Measurements from ENCODE around the gene CTNNA2.

CTNNA2 gene

GRCh38 chr2:80351231-80351630 is 838.4 kb downstream of the CTNNA2 start:
- no peak for TF ChIP-seq ZFX (IDR thresholded peaks at IDR 0.05; ENCODE audit: borderline replicate concordance)
- TF ChIP-seq, protein P1, sequence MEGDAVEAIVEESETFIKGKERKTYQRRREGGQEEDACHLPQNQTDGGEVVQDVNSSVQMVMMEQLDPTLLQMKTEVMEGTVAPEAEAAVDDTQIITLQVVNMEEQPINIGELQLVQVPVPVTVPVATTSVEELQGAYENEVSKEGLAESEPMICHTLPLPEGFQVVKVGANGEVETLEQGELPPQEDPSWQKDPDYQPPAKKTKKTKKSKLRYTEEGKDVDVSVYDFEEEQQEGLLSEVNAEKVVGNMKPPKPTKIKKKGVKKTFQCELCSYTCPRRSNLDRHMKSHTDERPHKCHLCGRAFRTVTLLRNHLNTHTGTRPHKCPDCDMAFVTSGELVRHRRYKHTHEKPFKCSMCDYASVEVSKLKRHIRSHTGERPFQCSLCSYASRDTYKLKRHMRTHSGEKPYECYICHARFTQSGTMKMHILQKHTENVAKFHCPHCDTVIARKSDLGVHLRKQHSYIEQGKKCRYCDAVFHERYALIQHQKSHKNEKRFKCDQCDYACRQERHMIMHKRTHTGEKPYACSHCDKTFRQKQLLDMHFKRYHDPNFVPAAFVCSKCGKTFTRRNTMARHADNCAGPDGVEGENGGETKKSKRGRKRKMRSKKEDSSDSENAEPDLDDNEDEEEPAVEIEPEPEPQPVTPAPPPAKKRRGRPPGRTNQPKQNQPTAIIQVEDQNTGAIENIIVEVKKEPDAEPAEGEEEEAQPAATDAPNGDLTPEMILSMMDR (IDR thresholded peaks at IDR 0.05): no peak
- H3K27ac ChIP-seq: no peak overlapping the region

- no peak overlapping the region for H3K27ac ChIP-seq
- TF ChIP-seq ZFX (IDR thresholded peaks at IDR 0.05; ENCODE audit: borderline replicate concordance): no peak
- TF ChIP-seq, protein P1 (IDR thresholded peaks at IDR 0.05): no peak
These were observed 842.0 kb downstream of the CTNNA2 start for GRCh38 chr2:80354858-80355257.

GRCh38 chr2:80361904-80362303 is 849.1 kb downstream of the CTNNA2 start:
- TF ChIP-seq ZFX (IDR thresholded peaks at IDR 0.05; ENCODE audit: borderline replicate concordance): no peak
- TF ChIP-seq, protein P1 (IDR thresholded peaks at IDR 0.05): no peak
- no peak overlapping the region for H3K27ac ChIP-seq

- no peak overlapping the region for H3K27ac ChIP-seq
- TF ChIP-seq, protein P1 (IDR thresholded peaks at IDR 0.05): no peak
- TF ChIP-seq ZFX (IDR thresholded peaks at IDR 0.05; ENCODE audit: borderline replicate concordance): no peak
These were observed 850.5 kb downstream of the CTNNA2 start for GRCh38 chr2:80363330-80363729.

- TF ChIP-seq, protein P1 (IDR thresholded peaks at IDR 0.05): no peak
- no peak for TF ChIP-seq ZFX (IDR thresholded peaks at IDR 0.05; ENCODE audit: borderline replicate concordance)
These were observed 851.0 kb downstream of the CTNNA2 start for GRCh38 chr2:80363791-80364349.

GRCh38 chr2:80364524-80365212 is 851.8 kb downstream of the CTNNA2 start:
- no peak overlapping the region for H3K27ac ChIP-seq
- TF ChIP-seq, protein P1 (IDR thresholded peaks at IDR 0.05): no peak
- TF ChIP-seq ZFX (IDR thresholded peaks at IDR 0.05; ENCODE audit: borderline replicate concordance): no peak

More at GRCh38 chr2:80363791-80364349, 851.0 kb downstream of the CTNNA2 start:
- no peak overlapping the region for H3K27ac ChIP-seq

- TF ChIP-seq ZFX (IDR thresholded peaks at IDR 0.05; ENCODE audit: borderline replicate concordance): no peak
- TF ChIP-seq, protein P1 (IDR thresholded peaks at IDR 0.05): no peak
- H3K27ac ChIP-seq: no peak overlapping the region
These were observed 852.9 kb downstream of the CTNNA2 start for GRCh38 chr2:80365762-80366161.

Measured in 22Rv1 (cell line).